ENCODE data around the gene NPTXR. TPM values are rescaled to one million over a fixed set of nuclear protein-coding genes. Genes with fewer than 3 reads are reported as not detected.

Gene NPTXR
- polyA plus RNA-seq, 1 experiment, result 2.5 TPM

DNA sequence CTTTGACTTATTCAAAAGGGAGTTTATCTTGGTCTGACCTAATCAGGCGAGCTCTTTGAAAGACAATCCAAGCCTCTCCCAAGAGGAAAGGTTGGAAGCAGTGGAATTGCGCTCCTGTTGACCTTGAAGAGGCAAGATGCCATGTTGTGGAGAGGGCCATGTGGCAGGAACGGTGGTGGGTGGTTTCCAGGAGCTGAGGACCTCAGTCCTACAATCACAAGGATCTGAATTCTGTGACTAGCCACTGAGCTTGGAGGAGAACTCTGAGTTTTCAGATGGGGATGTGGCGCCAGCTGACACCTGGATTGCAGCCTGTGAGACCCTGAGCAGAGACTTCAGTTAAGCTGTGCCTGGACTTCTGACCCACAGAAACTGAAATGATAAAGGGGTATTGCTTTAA lies 34.2 kb upstream of the NPTXR start:
- TF ChIP-seq, protein P1, sequence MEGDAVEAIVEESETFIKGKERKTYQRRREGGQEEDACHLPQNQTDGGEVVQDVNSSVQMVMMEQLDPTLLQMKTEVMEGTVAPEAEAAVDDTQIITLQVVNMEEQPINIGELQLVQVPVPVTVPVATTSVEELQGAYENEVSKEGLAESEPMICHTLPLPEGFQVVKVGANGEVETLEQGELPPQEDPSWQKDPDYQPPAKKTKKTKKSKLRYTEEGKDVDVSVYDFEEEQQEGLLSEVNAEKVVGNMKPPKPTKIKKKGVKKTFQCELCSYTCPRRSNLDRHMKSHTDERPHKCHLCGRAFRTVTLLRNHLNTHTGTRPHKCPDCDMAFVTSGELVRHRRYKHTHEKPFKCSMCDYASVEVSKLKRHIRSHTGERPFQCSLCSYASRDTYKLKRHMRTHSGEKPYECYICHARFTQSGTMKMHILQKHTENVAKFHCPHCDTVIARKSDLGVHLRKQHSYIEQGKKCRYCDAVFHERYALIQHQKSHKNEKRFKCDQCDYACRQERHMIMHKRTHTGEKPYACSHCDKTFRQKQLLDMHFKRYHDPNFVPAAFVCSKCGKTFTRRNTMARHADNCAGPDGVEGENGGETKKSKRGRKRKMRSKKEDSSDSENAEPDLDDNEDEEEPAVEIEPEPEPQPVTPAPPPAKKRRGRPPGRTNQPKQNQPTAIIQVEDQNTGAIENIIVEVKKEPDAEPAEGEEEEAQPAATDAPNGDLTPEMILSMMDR (IDR thresholded peaks at IDR 0.05; ENCODE audit: insufficient read depth, low read depth, low read length), result no peak
- DNase-seq (ENCODE audit: low read depth), result no peak
- H3K27me3 ChIP-seq (ENCODE audit: control insufficient read depth, insufficient read depth, low read length), result 0 out of 2 replicates have a peak, but pooled peaks cover 2% of the 10 kb centered on the region
- no peaks in the 10 kb centered on the region for H3K36me3 ChIP-seq (ENCODE audit: control insufficient read depth, insufficient read depth, low read length)
- H3K4me3 ChIP-seq (ENCODE audit: low read depth, low read length), result no peak overlapping the region
- CTCF ChIA-PET, result interaction anchor here (0.9 to 5.9 kb wide), 5 partner anchors 9 to 114 kb away, joined by 3 to 37 read pairs (median 3); no protein-coding TSS in a partner anchor
- POLR2A ChIA-PET, result interaction anchor here (0.6 kb wide), 1 partner anchor 75 kb away, joined by 11 read pairs; no protein-coding TSS in a partner anchor

DNA sequence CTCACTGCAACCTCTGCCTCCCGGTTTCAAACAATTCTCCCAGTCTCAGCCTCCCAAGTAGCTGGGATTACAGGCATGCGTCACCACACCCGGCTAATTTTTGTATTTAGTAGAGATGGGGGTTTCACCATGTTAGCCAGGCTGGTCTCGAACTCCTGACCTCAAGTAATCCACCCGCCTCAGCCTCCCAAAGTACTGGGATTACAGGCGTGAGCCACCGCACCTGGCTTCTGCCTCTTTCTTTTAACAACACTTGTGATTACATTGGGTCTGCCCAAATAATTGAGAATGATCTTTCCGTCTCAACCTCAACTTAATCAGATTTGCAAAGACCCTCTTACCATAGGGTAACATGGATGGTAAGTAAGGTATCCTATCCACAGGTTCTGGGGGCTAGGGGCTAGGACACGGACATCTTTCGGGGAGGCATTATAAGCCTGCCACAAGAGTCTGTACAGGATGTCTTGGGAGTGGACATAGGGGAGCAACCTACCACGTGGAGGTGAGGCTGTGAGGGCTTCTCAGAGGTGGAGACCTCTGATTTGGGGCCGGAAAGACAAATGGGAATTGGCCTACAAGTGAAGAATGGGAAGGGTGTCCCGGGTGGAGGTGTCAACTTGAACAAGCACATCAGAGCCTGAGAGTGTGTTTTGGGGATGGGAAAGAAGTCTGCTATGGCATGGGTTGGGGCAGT lies 30.8 kb upstream of the NPTXR start:
- no peaks in the 10 kb centered on the region for H3K36me3 ChIP-seq (ENCODE audit: control insufficient read depth, insufficient read depth, low read length)
- no peak for DNase-seq (ENCODE audit: low read depth)
- 0 out of 2 replicates have a peak, but pooled peaks cover 2% of the 10 kb centered on the region for H3K27me3 ChIP-seq (ENCODE audit: control insufficient read depth, insufficient read depth, low read length)
- TF ChIP-seq, protein P1 (IDR thresholded peaks at IDR 0.05; ENCODE audit: insufficient read depth, low read depth, low read length), result no peak
- ChIA-PET CTCF (interaction anchor here (0.8 to 1.2 kb wide), 3 partner anchors 52 to 128 kb away, joined by 4 to 7 read pairs (median 5); no protein-coding TSS in a partner anchor), POLR2A (no interaction called here)
- H3K4me3 ChIP-seq (ENCODE audit: low read depth, low read length), result no peak overlapping the region

DNA sequence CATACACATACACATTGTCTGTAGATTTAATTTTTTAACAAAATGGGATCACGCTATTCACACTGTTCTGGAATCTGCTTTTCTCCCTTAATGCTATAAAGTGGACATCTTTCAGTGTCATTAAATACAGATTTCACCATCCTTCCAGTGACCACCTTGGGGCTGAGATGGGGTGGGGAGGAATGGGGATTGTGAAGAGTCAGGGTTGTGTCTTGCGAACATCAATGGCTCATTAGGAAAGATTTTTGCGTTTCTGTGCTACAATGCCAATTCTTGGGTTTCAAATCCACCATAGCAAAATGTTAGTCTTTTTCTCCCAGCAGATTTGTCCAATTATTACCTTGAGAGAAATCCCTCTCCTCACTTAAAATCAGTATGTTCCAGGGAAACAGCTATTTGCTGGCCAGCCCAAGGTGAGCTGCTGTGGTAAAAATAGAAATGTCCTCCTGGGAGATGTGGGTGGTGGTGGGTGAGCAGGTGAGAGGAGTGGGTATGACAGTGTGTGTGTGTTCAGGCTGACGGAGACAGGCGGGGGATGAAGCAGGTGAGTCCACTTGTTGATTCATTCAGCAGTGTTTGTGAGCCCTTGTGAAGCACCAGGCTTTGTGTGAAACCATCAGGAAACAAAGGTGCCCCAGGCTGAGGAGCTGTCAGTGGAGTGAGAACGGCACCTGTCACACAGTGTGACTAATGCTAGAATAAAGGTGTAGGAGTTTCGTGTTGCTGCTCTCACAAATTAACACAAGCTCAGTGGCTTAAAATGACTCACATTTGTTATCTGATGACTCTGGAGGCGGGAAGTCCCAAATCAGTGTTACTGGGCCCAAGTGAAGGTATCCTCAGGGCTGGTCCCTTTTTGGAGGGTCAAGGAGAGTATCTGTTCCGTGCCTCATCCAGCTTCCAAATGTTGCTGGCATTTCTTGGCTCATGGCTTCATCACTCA lies 29.9 kb upstream of the NPTXR start:
- POLR2A ChIA-PET, result no interaction called here
- TF ChIP-seq, protein P1 (IDR thresholded peaks at IDR 0.05; ENCODE audit: insufficient read depth, low read depth, low read length), result no peak
- Histone ChIP-seq H3K36me3 (ENCODE audit: control insufficient read depth, insufficient read depth, low read length) (peaks cover 2% of the 10 kb centered on the region; the same call in 1 of the 2 replicates), H3K27me3 (ENCODE audit: control insufficient read depth, insufficient read depth, low read length) (0 out of 2 replicates have a peak, but pooled peaks cover 1% of the 10 kb centered on the region), H3K4me3 (ENCODE audit: low read depth, low read length) (no peak overlapping the region)
- CTCF ChIA-PET, result interaction anchor here (0.8 to 6.7 kb wide), 6 partner anchors 12 to 129 kb away, joined by 3 to 113 read pairs (median 4); no protein-coding TSS in a partner anchor
- DNase-seq (ENCODE audit: low read depth), result no peak

GRCh38 chr22:38872831-38873248 lies 29.0 kb upstream of the NPTXR start:
- TF ChIP-seq, protein P1 (IDR thresholded peaks at IDR 0.05; ENCODE audit: insufficient read depth, low read depth, low read length), result no peak
- Histone ChIP-seq H3K4me3 (ENCODE audit: low read depth, low read length) (peak overlapping the region; percentile 72), H3K27me3 (ENCODE audit: control insufficient read depth, insufficient read depth, low read length) (no peaks in the 10 kb centered on the region), H3K36me3 (ENCODE audit: control insufficient read depth, insufficient read depth, low read length) (peaks cover 6% of the 10 kb centered on the region)
- DNase-seq (ENCODE audit: low read depth), result no peak
- ChIA-PET CTCF (interaction anchor here (0.9 to 6.7 kb wide), 2 partner anchors 46 to 105 kb away, joined by 3 to 113 read pairs; no protein-coding TSS in a partner anchor), POLR2A (no interaction called here)

All from BJ (cell line).